Stimulated activated CD4-positive, alpha-beta T cell treated with anti-CD3 and anti-CD28 coated beads, Interleukin-1b, Interleukin-23, amount 100 ng/mL, for 48 hours (primary cell): Measurements from ENCODE around the gene RNF8.
"Not testable (repeated sequence)": the region's sequence is repeated elsewhere in the genome, so short reads cannot be mapped to it uniquely, and the experiment has no call there.

Experiments
- DNase-seq: peaks from one replicate; pipeline ENCODE4 v3.0.0-alpha.2; 2020

Gene RNF8, protein sequence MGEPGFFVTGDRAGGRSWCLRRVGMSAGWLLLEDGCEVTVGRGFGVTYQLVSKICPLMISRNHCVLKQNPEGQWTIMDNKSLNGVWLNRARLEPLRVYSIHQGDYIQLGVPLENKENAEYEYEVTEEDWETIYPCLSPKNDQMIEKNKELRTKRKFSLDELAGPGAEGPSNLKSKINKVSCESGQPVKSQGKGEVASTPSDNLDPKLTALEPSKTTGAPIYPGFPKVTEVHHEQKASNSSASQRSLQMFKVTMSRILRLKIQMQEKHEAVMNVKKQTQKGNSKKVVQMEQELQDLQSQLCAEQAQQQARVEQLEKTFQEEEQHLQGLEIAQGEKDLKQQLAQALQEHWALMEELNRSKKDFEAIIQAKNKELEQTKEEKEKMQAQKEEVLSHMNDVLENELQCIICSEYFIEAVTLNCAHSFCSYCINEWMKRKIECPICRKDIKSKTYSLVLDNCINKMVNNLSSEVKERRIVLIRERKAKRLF

DNA sequence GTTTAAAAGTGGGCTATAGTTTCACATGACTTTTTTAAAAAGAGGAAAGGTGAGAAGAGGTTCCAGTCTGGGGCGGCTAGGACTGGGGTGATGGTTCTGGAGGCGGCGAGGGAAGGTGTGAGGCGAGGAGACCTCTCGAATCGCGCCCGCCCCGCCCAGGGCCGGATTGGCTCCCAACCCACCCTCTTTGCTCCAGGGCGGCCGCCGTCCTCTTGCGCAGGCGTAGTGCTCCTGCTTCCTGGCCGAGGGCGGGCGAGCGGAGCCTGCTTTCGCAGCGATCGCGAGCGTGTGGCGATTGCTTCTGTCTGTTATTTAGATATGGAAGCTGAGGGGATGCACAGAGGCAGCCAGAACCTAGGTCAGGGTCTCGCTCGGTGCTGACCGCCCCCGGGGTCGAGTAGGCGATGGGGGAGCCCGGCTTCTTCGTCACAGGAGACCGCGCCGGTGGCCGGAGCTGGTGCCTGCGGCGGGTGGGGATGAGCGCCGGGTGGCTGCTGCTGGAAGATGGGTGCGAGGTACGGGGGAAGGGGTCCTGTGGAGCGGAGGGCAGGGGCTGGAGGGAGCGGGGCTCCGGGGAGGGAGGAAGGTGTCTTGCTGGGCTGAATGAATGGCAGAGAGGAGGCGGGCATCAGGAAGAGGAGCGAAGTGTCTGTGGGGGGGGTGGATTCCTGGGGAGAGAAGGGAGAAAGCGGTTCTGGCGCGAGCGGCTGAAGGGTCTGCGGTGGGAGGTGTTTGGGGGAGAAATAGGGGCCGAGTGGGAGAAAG, at the start of gene RNF8:
Gene RNF8, plus strand, starts transcription at position 223 of the 765 bp plus-strand sequence. Its CDS starts 182 bp downstream, at position 405.
- peak; percentile 92 for DNase-seq

DNA sequence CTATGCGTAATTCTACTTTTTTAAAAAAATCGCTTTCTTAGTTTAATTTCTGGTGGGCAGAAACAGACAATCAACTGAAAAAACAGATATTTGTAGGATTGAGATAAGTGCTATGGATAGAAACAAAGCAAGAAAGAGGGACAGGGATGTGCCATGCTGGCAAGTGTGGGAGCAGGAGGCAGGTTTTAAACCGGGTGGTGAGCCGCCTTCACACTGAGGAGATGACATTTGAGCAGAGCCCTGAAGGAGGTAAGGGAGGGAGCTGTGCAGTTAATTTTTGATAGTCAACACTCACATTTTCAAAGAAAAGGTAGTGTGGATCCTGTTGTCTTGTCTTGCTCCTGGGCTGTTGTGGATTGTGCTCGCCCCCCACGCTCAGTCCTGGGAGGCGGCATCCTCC, 49.0 kb upstream of the RNF8 start:
- DNase-seq, result no peak

DNA sequence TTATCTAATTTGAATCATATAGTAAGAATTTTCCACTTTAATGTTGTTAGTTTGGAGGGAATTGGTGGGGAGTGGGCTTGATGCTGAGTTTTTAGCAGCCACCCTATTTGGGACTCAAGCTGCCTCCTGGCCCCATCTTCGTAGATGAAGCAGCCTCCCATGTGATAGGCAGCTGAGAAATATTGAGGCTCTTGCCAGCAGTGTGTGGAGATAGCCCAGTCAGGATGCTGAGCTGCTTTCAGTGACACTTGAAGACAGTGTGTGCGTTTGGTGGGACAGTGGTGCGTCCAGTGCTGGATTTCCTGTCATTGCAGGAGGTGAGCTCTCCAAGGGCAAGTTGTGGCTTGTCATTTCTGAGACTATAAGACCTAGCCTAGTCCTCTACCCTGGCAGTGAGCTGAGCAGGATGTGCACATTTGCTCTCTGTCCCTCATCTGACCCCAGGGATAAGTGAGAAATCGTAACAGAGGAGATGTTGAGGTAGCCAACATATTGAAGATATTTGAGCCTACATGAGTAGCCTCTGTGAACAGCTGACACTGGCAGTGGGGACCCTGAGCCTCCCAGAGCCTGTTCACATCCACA, 47.9 kb upstream of the RNF8 start:
- no peak for DNase-seq

DNA sequence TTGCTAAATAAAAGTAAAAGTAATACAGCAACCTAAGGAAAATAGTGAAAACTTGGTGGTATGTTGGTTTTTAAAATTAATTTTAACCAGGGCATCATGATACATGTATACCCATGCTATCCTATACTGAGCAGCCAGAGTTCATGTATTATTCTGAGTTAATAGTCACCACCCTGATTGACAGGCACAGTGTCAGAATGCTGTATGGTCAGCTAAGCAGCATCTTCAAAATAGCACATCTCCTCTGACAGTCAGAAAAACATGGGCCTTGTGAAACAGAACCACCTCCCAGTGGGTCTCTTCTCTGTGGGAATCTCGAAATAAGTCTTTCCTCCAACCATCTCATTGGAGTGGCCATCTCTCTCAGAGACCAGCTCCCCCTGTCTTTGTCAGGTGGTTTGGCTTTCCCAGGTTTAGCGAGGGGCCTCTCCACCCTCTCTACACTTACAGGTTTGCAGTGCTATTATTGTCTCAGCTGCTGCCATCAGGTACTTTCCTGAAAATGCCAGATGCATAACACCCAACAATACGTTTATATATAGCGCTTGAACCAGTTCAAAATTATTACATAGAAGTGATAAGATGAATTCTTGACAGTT, 47.1 kb upstream of the RNF8 start:
- DNase-seq, result no peak

DNA sequence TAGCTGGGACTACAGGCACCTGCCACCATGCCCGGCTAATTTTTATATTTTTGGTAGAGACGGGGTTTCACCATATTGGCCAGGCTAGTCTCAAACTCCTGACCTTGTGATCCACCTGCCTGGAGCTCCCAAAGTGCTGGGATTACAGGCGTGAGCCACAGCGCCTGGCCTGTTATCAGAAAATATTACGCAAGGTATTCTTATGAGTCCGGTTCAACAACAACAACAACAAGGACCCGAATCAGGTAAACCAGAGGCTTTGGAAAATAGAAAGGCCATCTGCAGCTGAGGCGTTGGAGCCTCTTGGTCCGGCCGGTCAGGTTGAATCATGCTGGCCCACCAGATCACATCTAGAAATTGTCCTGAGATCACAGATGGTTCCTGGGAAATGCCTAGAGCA, 46.3 kb upstream of the RNF8 start:
- not testable (repeated sequence) for DNase-seq

DNA sequence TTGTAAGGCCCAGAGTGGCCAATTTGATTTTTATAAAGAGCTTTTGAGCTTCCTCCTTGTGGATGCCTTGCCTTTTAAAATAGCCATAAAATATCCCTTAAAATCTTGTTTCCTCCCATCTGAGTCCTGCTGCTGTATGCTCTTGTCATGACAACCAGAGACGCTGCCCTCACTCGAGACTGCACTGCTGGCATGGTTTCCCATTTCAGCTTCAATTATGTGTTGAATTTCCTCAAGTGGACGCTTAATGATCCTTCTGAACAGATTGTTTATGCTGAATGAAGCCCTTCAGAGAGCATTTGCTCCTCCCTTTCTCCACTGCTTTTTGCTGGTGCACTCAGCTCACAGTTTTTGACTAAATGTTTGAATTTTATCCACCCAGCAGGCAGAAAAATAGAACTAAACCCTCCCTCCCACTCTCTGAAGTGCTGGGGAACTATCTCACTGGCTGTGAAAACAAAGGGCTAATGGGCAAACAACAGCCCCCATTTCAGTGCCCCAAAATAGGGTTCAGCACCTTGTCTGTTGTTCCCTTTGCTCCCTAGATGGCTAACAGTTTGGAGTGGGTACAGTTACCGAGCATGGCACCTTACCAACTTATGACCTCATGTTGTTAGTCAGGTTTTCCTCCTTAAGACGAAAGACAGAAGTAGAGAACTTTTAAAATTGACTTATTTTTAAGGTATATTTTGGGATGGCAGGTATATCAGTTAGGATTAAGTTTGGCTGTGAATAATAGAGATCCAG, 45.5 kb upstream of the RNF8 start:
- no peak for DNase-seq

DNA sequence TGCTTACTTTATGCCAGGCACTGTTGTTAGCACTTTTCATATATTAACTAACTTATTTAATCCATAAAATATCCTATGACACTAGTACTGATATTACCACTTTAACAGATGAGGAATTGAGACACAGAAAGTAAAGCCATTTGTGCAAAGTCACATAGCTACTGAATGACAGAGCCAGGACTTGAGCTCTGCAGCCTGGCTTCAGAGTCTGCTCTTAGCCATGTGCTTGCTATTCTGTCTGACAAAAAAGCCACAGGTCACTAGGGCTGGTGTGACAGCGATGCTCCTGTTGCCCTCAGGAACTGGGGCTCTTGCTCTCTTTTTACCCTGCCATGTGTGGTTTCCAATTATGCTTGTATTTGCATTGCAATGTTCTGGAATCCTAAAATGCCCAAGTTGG, 44.7 kb upstream of the RNF8 start:
- no peak for DNase-seq

DNA sequence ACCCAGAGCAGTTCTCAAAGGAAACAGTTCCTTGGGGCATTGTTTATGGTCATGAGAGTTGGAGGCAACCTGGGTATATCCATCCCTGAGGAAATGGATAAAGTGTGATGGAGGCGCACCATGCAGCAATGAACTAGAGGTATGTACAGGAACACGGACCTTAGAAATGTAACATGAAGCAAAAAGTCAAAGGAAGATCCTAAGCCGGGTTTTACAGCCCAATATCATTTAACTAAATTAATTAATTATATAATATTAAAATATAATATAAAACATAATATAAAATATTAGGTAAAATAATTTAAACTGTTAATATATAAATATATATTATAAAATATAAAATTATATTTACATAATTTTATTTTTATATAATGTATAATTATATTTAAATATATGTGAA, 44.1 kb upstream of the RNF8 start:
- DNase-seq, result no peak

DNA sequence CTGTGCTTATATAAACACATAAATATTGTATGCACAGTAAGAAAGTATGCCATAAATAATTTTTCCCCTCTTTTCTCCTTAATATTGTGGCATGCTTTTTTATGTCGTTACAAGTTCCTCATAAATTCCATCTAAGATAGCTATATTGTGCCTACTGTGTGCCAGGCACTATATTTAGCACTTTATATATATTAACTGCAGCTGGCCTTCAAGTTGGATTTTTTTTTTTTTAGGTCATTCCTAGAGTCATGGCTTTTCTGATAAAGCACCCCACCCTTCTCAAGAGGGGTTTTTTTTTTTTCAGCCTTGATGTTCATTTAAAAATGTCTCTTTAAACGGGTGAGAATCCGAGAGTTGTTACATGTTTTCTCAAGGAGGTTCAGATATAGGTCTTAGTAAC, 42.8 kb upstream of the RNF8 start:
- no peak for DNase-seq

DNA sequence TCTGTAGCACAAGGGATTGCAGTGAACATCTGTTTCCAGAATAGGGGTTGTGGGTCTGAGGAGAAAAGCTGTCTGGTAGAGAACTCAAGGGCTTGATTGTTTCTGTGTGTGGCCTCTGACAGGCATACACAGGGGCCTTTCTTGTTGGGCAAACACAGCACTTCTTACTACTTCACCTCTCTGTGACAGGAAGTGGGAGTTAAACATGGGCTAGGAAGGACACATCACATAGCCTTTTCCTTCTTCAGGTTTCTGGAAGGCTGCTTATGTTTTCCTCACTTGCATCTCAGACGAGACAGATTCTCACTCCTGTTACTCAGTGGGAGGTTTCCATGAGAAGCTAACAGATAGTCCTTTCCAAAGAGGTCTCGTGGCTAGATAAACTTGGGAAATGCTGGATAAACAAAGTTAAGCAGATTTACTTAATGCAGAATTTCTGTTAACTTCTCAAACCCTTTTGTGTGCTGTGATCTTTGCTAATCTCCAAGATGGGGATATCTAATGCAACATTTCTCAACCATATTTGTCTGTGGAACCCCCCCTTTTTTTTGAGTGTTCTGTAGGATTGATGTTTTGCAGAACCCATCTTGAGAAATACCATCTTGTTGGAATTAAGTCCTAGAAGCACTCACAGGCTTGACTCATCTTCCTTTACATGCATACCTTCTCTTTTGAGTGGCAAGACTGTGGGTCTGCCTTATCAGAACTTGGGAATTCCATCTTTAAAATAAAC, 41.9 kb upstream of the RNF8 start:
- DNase-seq, result no peak

DNA sequence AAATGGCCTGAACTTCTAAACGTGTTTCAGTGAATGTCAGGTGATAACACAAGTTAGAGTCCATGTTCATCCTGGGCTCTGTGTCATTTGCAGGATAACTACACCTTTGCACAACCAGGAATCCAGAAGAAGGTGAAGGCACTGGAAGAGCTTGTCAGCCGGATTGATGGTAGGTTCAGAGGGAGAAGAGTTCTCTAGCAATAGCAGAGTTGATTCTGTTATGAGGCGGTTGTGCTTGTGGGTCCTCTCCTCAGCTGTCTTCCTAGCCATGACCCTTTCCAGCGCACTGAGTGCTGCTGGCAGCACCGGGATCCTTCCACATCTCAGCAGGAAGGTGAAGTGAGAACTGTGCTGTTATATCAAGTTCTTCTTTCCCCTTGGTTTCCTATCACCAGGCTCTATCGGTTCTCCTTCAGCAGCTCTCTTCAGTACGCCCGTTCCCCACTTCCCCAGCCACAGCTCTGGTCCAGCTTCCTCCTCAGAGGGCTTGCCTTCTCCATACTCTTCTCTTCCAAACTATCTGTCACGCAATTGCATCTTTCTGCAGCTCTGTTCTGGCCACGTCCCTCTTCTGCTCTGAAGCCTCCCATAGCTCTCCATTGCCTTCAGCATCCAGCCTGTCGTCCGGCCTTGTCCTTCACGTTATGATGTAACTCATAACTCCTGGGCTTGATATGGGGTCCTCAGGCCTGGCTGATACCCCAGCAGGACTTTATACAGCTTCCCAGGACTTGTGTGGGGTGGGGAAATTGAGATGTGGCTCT, 39.9 kb upstream of the RNF8 start:
- DNase-seq, result no peak

DNA sequence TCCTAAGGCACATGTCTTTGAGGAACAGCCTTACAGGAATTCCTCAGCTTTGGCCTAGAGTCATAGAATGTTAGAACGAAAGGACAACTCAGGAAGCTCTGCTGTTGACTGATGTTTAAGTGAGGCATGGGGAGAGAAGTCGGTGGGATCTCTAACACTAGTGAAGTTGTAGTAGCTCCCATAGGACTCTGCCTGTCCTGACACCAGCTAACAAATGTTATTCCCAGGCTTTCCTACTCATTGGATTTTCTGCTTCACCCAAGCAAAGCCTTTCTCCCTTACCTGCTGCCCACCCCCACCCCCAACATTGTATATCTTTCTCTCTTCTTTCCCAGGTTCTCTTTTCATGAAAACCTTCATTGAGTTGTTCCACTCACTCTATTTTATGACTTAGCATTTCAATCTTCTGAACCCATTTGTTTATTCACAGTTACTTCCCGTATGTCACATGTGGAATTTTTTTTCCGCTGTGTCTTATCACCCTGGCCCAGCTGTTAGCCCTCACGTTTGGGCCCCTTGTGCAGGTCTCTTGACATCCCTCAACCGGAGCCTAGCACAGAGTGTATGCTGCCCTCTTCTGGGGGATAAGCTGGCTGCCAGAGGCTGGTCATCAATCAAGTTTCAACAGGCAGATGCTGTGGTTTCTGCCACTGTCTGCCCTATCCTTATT, 39.2 kb upstream of the RNF8 start:
- DNase-seq, result peak; percentile 45

DNA sequence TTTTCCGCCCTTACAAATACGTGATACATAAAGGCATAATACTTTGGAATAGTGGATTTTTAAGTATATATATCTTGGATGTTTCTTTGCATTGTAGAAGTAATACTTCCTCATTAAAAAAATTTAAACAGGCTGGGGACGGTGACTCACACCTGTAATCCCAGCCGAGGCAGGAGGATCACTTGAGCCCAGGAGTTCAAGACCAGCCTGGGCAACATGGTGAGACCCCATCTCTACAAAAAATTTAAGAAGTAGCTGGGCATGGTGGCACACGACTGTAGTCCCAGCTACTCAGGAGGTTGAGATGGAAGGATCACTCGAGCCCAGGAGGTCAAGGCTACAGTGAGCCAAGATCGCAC, 38.6 kb upstream of the RNF8 start:
- no peak for DNase-seq

DNA sequence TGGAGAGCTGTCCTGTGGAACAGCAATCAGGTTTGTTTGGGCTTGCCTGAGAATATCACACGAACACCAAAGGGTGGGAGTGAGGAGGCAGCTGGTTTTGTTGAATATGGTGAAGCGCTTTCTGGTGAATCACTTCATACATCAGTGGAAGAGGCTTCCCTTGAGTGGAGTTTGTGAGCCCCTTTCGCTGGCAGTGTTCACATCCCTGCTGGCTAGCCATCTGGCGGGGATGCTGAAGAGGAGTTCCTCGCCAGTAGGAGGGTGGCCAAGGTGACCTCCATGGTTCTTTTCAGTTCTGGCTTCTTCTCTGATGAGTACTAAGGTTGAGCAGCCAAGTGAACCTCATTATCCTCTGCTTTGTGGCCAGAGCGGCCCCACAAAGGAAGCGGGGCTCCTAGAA, 37.7 kb upstream of the RNF8 start:
- DNase-seq, result no peak

DNA sequence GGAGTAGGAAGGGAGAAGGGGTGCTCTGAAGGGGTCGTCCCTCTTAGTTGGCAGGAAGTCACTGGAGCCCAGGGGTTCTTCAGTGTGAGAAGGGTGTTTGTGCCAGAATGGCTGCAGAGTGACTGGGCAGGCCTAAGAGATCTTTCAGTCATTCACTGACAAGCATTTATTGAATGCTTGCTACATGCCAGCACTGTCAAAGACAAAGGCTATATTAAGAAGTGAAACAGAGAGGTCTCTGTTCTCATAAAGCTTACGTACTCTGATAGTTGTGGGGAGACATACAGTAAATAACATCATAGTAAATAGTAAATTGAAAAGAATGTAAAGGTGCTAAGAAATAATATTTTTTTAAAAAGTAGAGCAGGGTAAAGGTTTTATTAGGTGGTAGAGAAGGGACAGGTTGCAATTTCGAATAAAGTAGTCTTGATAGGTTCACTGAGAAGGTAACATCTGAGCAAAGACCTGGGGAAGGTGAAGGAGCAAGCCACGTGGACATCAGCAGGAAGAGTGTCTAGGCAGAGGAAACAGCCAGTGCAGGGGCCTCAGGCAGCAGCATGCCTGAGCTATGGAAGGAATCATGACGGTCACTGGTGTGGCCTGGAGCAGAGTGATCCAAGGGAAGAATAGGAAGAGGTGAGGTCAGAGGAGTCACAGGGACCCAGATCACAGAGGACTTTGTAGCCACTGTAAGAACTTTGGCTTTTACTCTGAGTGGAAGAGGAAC, 36.3 kb upstream of the RNF8 start:
- no peak for DNase-seq

DNA sequence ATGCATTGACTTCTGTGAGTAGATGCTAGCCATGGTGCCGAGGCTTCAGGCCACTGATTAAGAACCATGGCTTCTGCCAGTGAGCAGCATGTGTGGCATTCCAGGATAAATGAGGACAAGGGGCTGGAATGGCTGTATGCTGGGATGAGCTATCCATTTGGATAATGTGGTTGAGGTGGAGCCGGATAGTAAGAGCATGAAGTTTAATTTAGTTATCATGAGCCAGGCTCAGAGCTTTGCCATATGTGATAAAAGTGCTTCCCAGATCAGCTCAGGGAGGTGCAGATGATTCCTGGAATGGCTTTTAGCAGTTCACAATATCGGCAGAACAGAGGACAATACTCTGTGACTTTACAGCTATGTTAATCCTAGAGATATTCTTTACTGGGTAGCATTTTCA, 34.6 kb upstream of the RNF8 start:
- DNase-seq, result no peak

DNA sequence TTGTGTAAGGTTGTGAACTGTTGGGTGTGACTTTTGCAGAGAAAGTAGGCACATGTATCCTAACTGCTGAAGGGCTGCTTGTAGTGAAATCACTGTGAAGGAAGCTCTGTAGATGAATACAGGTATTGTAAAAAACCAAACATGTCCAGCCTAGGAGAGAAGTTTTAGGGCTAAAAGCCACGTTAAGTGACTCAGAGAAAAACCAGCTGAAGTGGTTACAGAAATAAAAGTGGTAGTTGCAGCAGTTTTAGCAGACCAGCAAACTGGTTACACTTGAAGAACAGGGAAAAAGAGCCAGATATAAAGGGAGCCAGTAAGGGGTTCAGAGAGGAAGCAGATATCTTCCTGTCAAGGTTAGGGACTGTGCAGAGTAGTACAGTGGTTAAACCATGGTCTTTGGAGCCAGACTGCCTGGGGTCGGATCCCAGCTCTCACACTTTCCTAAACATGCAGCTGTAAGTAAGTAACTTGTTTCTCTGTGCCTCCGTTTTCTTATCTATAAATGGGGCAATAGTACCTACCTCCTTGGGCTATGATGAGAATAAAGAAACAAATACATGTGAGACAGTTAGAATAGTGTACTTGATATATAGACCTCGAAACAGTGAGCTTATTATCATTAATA, 33.8 kb upstream of the RNF8 start:
- no peak for DNase-seq

DNA sequence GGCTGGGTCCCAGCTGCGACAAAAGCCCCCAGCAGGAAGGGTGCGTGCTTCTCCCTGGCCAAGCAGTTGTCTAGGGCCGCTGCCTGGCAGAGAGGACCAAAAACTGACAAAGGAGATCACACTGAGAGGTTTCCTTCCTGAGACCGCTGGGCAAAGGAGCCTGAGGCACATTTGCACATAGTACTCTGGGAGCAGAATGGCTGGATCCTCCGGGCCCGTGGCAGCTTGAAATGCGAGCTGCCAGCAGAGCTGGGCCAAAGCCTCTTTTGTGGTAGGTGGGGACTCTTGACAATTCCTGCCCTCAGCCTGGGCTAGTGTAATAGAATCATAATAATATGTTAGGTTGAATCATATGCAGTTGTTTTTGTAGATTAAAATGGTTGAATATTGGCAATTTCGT, 33.1 kb upstream of the RNF8 start:
- no peak for DNase-seq

DNA sequence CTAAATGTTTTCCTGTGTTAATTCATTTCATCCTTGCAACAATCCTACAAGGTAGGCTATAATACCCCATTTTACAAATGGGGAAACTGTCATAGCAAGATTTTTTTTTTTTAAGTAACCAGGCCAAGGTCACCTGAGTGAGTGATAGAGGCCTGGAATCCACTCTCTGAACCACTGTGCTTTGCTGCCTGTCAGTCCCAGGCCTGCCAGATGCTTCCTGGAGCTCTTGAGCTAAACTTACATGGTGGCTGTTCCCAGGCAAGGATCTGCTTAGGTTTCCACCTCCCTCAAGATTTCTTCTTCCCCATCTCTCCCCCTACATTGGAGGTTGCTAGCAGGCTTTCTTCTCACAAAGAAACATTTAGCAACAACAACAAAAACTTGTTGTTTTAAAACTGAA, 32.7 kb upstream of the RNF8 start:
- DNase-seq, result no peak
